Spinal cord (tissue), 10 donors: ENCODE data around the gene LETM1. TPM values are rescaled to one million over a fixed set of nuclear protein-coding genes. Genes with fewer than 3 reads are reported as not detected.
A peak's percentile ranks its signal among the peaks of the same experiment; 100 is the strongest.

Experiments
- DNase-seq, 6 donors: peaks; one replicate each; pipeline versions ENCODE4 v3.0.0 to v3.0.0-alpha.2; 2013 to 2015; ENCODE audit warnings: low spot score in 6 of 6, low read depth in 4 of 6
- H3K27ac ChIP-seq: one replicate; pipeline ENCODE4 v1.5.1; 2013; ENCODE audit warnings: low read depth, low read length, control low read depth
- H3K27me3 ChIP-seq: one replicate; pipeline ENCODE4 v1.6.1; 2013; ENCODE audit warnings: low read length; ENCODE audit not compliant: control insufficient read depth, insufficient read depth
- H3K36me3 ChIP-seq: one replicate; pipeline ENCODE4 v1.6.1; 2013; ENCODE audit warnings: low read length; ENCODE audit not compliant: control insufficient read depth, insufficient read depth
- H3K4me1 ChIP-seq: one replicate; pipeline ENCODE4 v1.6.1; 2013; ENCODE audit warnings: low read length; ENCODE audit not compliant: control insufficient read depth, insufficient read depth
- H3K4me3 ChIP-seq: one replicate; pipeline ENCODE4 v1.5.1; 2013; ENCODE audit warnings: low read depth, low read length, control low read depth
- H3K9me3 ChIP-seq: one replicate; pipeline ENCODE4 v1.6.1; 2013; ENCODE audit warnings: low read length; ENCODE audit not compliant: control insufficient read depth, insufficient read depth
- WGBS: methylation state at CpG from one replicate; pipeline ENCODE4 v1.1.5; 2013; ENCODE audit warnings: missing lambda C conversion rate; ENCODE audit not compliant: insufficient coverage; 5-methylcytosine and 5-hydroxymethylcytosine counted together
- polyA plus RNA-seq, 2 donors: library from polyadenylated mRNA; unstranded; fragments of 120-200 nt; gene quantifications; one replicate each; pipeline ENCODE4 v1.2.1, GENCODE V29; 2013; ENCODE audit not compliant: insufficient read length in 2 of 2
- total RNA-seq, 2 donors: library from RNA; depleted of rRNA in 1 of 2; stranded (reverse); fragments of 120-200 nt in 1 of 2; fragments of >200 nt in 1 of 2; gene quantifications; one replicate each; pipeline versions ENCODE4 v1.2.3 to v1.2.4, GENCODE V29; 2013 to 2014
- donor health status: healthy.

LETM1 gene
- total and polyA plus RNA-seq, 4 donors = 29.3 to 50.0 (median 39.6) TPM

DNA sequence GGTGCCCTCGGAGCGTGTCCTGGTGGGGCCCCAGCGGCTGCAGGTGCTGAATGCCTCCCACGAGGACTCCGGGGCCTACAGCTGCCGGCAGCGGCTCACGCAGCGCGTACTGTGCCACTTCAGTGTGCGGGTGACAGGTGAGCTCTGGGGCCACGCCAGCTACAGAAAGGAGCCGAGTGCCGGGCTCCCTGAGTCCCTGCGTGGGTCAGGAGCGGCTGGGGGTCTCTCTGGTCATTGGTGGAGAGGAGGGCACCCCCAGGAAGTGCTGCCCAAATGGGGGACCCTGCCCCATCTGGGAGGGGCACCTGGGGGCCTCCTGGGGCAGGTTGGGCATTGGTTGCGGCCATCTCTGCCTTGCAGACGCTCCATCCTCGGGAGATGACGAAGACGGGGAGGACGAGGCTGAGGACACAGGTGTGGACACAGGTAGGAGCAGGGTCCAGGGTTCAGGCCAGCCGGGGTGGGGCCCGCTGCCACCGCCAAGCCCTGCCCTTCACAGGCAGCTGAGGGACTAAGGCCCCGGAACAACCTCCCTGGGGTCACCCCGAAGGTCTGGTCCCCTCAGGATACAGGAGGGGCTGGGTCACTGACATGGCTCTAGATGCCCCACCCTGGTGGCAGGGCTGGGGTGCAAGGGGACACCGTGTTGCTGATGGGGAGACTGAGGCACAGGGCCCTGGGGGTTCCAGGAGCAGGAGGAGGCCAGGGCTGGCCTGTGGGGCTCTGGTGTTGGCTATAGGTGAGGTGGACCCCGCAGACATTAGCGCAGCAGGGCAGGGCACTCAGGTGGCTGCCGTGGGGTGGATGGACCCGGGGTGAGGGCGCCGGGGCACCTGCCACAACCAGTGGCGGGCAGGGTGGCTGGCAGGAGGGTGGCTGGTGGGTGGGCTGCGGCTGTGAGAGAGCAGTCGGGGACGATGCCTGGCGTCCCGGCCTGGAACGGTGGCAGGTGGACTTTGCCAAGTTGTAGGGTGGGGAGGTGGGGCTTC is 56.3 kb downstream of the LETM1 start:
- H3K36me3 ChIP-seq = peaks cover 93% of the 10 kb centered on the region
- no peak overlapping the region for H3K4me3 ChIP-seq
- no peaks in the 10 kb centered on the region for H3K9me3 ChIP-seq
- peaks cover 16% of the 10 kb centered on the region for H3K27me3 ChIP-seq
- peaks cover 92% of the 10 kb centered on the region for H3K4me1 ChIP-seq
- H3K27ac ChIP-seq = peak overlapping the region; percentile 61
- no peak for DNase-seq
- WGBS = 78% methylated on average over 39 of the region's 41 CpGs

GRCh38 chr4:1798580-1799386 is 57.2 kb downstream of the LETM1 start:
- Histone ChIP-seq H3K9me3 (no peaks in the 10 kb centered on the region), H3K27ac (peak overlapping the region; percentile 61), H3K4me3 (no peak overlapping the region), H3K27me3 (peaks cover 22% of the 10 kb centered on the region), H3K4me1 (peaks cover 88% of the 10 kb centered on the region), H3K36me3 (peaks cover 89% of the 10 kb centered on the region)
- WGBS = 49% methylated on average over 30 of the region's 30 CpGs
- DNase-seq = no peak

- H3K27me3 ChIP-seq = peaks cover 22% of the 10 kb centered on the region
- peak overlapping the region; percentile 67 for H3K27ac ChIP-seq
- no peaks in the 10 kb centered on the region for H3K9me3 ChIP-seq
- peak in 2 of 6 donors; percentile 48 to 77 for DNase-seq
- peaks cover 81% of the 10 kb centered on the region for H3K36me3 ChIP-seq
- WGBS = 41% methylated on average over 19 of the region's 27 CpGs
- H3K4me3 ChIP-seq = peak overlapping the region; percentile 19
- peaks cover 81% of the 10 kb centered on the region for H3K4me1 ChIP-seq
Observed at GRCh38 chr4:1797861-1798579, 57.9 kb downstream of the LETM1 start.

DNA sequence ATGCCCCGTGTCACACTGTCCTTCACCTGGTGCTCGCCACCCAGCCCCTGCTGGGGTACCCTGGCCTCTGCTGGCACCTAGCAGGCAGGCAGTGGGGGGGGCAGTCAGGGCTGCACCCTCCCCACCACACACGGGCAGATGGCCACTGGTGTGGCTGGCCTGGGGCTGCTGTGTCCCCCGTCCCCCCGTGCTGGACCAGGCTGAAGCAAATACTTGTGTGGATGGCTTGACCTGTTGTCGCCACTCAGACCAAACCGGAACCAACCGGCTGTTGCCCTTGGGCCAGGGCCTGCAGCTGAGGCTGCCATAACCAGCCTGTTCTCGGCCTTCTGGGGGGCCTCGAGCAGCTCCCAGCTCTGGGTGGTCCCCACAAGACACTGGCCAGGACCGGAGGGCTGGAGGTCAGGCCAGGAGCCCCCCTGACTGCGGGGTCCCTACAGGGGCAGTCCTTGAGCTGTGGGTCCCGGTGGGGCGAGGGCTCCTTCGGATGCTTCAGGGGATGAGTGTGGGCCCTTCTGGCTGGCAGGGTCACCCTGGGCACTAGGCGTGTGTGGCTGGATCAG is 58.6 kb downstream of the LETM1 start:
- Histone ChIP-seq H3K36me3 (peaks cover 75% of the 10 kb centered on the region), H3K27ac (peak overlapping the region; percentile 67), H3K4me3 (peak overlapping the region; percentile 19), H3K9me3 (no peaks in the 10 kb centered on the region), H3K27me3 (peaks cover 26% of the 10 kb centered on the region), H3K4me1 (peaks cover 82% of the 10 kb centered on the region)
- no peak for DNase-seq
- WGBS = 47% methylated on average over 16 of the region's 16 CpGs

- Histone ChIP-seq H3K4me1 (peaks cover 79% of the 10 kb centered on the region), H3K27me3 (peaks cover 33% of the 10 kb centered on the region), H3K4me3 (peak overlapping the region; percentile 19), H3K36me3 (peaks cover 68% of the 10 kb centered on the region), H3K27ac (peak overlapping the region; percentile 67), H3K9me3 (no peaks in the 10 kb centered on the region)
- WGBS = 47% methylated on average over 11 of the region's 14 CpGs
- DNase-seq = no peak
Observed at GRCh38 chr4:1796486-1797204, 59.3 kb downstream of the LETM1 start.

DNA sequence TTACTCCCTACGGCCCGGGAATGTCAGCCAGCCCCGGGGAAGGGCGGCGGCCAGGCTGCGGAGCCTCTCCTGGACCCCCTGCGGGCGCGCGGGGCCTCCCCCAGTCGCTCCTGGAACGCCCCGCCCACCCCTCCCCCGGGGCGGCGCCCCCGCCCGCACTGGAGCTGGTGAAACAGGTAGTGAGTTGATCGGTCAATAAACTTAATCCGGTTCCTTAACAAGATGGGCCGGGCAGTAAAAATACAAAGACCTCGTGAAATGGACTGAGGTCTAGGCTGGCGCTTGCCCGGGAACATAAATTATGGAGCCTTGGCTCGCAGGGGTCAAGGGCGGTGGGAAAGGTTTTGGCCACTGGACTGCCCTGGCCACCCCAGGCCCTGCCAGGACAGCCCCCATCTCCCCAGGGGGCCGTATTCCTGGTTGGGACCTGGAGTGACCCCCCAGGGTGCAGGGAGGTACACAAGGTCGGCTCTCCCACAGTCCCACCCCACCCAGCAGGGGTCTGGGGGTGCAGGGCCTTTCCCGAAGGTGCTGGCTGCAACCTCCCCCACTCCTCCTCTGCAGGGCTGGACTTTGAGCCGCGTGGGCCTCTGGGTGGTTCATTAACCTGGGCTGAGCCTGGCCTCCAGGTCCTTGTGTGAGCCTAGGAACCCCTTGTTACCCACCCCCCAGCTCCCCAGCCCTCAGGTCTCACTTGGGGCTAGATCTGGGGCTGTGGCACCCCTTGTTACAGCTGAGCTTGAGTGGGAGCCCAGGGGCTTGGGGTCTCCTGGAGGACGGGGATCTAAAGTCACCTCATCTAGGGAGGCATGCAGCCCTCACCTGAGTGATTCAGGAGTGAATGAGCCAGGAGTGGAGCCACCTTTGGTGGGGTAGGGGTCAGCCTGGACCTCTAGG is 60.4 kb downstream of the LETM1 start:
- Histone ChIP-seq H3K4me1 (peaks cover 71% of the 10 kb centered on the region), H3K27me3 (peaks cover 33% of the 10 kb centered on the region), H3K36me3 (peaks cover 57% of the 10 kb centered on the region), H3K27ac (peak overlapping the region; percentile 58), H3K4me3 (peak overlapping the region; percentile 35), H3K9me3 (no peaks in the 10 kb centered on the region)
- no peak for DNase-seq
- 15% methylated on average over 22 of the region's 32 CpGs for WGBS

DNA sequence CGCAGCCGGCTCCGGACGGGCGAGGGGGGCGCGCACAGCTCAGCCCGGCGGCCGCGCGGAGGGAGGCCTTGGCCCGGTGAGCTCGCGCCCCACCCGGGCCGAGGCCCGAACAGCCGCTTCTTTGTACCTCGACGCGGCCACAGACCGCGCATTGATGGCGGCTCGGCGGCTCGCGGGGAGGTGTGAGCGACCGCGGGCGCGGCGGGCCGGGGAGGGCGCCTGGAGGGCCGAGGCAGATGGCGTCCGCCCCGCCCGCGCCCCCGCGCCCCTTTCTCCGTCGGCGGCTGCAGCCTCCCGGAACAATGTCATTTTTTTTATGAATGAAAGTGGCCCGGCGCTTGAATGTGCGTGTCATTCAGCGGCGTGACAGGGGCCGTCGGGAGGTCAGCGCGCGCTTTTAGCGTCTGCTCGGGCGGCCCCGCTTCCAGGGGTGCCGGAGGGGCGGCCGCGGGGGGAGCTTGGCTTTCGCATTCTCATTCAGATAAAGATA is 61.1 kb downstream of the LETM1 start:
- peak overlapping the region; percentile 35 for H3K4me3 ChIP-seq
- H3K36me3 ChIP-seq = peaks cover 50% of the 10 kb centered on the region
- peak in 1 of 6 donors; percentile 52 for DNase-seq
- peak overlapping the region; percentile 33 for H3K27ac ChIP-seq
- H3K27me3 ChIP-seq = peaks cover 33% of the 10 kb centered on the region
- H3K4me1 ChIP-seq = peaks cover 65% of the 10 kb centered on the region
- no peaks in the 10 kb centered on the region for H3K9me3 ChIP-seq
- under 1% methylated on average over 67 of the region's 68 CpGs for WGBS
